ENCODE measurements around the gene ASAP2. TPM values are rescaled to one million over a fixed set of nuclear protein-coding genes. Genes with fewer than 3 reads are reported as not detected.

The ASAP2 gene
- total and polyA plus RNA-seq, 9 of the 15 experiments (the other 6 are each of a cell fraction or from before 2014, with no cell fraction given): 0.06 to 4.3 (median 3.1) TPM

GRCh38 chr2:9327873-9328352 lies 121.3 kb downstream of the ASAP2 start (continued):
- TF ChIP-seq THAP7 (CRISPR knock-in tag; IDR thresholded peaks at IDR 0.05) (no peak), CSDE1 (IDR thresholded peaks at IDR 0.05) (no peak), MLLT1 (IDR thresholded peaks at IDR 0.05) (no peak)

- no peak for ATAC-seq
- ChIA-PET POLR2A (no interaction called here), CTCF (ENCODE audit: low intra/inter-chr PET ratio) (no interaction called here)
- Histone ChIP-seq H2AFZ (ENCODE audit: low read depth, low read length) (no peak overlapping the region), H3K36me3 (ENCODE audit: control insufficient read depth, insufficient read depth, low read length) (no peaks in the 10 kb centered on the region; the same call in 2 of the 3 replicates), H4K20me1 (replicated peaks; ENCODE audit: control insufficient read depth, insufficient read depth, low read length) (no peaks in the 10 kb centered on the region), H3K4me2 (ENCODE audit: insufficient read depth, low read length) (no peak overlapping the region), H3K79me2 (ENCODE audit: control insufficient read depth, insufficient read depth, low read length) (no peaks in the 10 kb centered on the region), H3K4me3 (no peak overlapping the region), H3K9me1 (ENCODE audit: control insufficient read depth, insufficient read depth, low read length) (no peaks in the 10 kb centered on the region), H3K27me3 (ENCODE audit: control insufficient read depth in 2 of 2, insufficient read depth in 2 of 2, low read length in 2 of 2) (no peaks in the 10 kb centered on the region; a peak in 1 of 5 replicates), H3K27ac (ENCODE audit: extremely low read depth, low read depth, low read length) (no peak overlapping the region), H3K4me1 (replicated peaks in 1 of 2; ENCODE audit: control insufficient read depth in 2 of 2, insufficient read depth in 2 of 2, low read length in 2 of 2) (peaks cover 10 to 25% of the 10 kb centered on the region in 2 experiments), H3K9ac (ENCODE audit: insufficient read depth in 1 of 2, low read depth in 2 of 2, low read length in 2 of 2) (no peak overlapping the region), H3K9me3 (replicated peaks; ENCODE audit: control insufficient read depth, insufficient read depth, low read depth, low read length) (no peaks in the 10 kb centered on the region)
- no TSS peak for BruUV-seq (replicated peaks)
- no peak for FAIRE-seq
- TF ChIP-seq RHOXF2B (CRISPR knock-in tag; conservative IDR thresholded peaks at IDR 0.05): no peak
- TF ChIP-seq ZNF124 (CRISPR knock-in tag; IDR thresholded peaks at IDR 0.05): no peak
- TF ChIP-seq TCF7L2 (IDR thresholded peaks at IDR 0.05; ENCODE audit: low read depth, low read length): no peak
- no peak for TF ChIP-seq GTF2A2 (tag; IDR thresholded peaks at IDR 0.05)
- TF ChIP-seq ZKSCAN8 (CRISPR knock-in tag; IDR thresholded peaks at IDR 0.05): no peak
- TF ChIP-seq RAD51 (IDR thresholded peaks at IDR 0.05; ENCODE audit: borderline replicate concordance, low read depth): no peak
- no peak for TF ChIP-seq SRF (CRISPR knock-in tag; IDR thresholded peaks at IDR 0.05)
- 51% methylated on average over 5 of the region's 5 CpGs for WGBS (ENCODE audit: insufficient coverage, low coverage, missing lambda C conversion rate)
- intact Hi-C loops (cut with micrococcal nuclease): no loop called here
- in situ Hi-C loops (cut with MboI): no loop called here
- DNase-seq (ENCODE audit: extremely low read depth in 1 of 4, low spot score in 3 of 4): no peak
Measured at GRCh38 chr2:9328931-9329330, 122.3 kb downstream of the ASAP2 start.
